CD4-positive, alpha-beta T cell treated with Interleukin-4 for 1 hour (primary cell): ENCODE results near the gene THBS2.
"Not testable (repeated sequence)": the region's sequence is repeated elsewhere in the genome, so short reads cannot be mapped to it uniquely, and the experiment has no call there.

Experiments used
- DNase-seq, 2 donors: peaks; one replicate each; pipeline ENCODE4 v3.0.0-alpha.2; 2020 to 2022

Gene THBS2

DNA sequence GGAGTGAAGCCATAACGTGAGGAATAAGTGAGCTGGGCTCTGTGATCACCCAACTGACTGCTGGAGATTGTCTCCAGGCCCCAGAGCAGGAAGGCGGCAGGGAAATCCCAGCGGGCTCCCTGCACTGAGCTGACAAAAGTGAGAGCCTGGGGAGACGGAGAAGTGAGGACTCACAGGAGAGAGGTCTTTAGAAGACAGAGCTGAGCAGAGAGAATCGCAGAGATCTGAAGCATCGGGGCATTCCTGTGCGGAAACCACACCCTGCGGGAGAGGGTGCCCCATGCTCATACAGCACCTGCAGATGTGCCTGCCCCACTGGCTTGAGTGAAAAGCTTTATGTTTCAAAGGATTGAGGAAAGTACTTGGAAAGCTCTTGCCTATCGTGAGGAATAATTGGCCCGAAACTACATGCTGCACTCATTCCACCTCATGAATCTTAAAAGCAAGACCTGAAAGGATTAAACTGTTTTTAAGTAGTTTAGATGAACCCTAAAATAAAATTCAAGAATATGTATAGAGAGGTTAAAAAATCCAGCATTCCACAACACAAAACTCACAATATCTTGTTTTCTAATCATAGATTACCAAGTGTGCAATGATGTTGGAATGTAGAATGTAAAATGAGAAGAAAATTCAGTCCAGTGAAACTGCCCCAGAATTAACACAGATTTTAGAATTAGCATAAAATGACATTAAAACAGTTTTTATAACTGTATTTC lies 17.7 kb upstream of the THBS2 start:
- no peak for DNase-seq

DNA sequence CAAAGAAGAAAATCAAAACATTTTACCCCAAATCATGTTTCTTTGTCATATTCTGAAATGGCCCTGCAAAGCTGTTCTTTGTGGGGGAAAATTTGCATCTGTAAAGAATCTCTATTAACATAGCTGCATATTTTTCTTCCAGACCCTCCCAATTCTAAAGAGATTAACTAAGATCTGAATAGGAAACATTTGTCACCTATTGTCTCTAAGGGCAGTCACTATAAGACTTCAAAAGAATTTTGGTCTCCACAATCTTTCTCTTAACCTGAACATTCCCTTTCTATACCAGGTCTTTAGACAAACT lies 16.4 kb upstream of the THBS2 start:
- DNase-seq: not testable (repeated sequence)

DNA sequence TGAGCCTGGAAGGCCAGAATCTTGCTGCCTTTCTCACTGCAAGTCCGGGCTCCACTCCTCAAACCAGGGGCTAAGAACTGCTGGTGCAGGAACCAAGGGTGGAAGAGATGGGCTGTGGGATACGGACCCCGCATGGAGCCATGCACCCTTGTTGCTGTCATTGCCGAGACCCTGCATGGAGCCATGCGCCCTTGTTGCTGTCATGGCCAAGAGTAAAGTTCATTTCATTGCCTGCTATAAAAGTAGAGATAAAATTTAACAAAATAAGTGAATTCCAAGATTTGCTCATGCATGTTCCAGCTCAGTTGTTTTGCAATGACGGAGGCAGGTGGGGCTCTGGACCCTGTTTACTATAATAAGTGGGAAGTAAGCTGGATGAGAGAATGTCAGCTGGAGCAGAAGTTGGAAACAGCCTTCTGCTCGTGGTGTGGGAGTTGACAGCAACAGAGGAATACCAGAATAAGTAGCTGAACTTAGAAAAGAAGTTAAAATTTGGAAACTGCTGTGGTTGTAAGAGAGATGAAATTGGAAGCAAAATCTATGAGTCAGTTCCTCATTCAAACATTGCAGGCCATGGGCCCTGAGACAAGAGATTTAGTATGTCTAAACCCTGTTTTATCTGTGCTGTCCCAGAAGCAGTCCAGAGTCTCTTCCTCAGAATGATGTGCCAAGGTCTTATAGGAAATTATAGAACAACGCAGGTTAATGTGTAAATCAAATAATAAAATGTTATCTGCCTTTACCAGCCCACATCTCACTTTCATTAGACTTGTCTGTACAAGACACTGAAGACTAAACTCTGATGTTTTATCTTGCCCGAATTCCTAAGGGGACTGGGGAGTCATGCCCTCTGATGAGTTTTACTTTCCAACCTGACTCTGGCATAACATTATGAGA lies 15.8 kb upstream of the THBS2 start:
- DNase-seq: no peak

DNA sequence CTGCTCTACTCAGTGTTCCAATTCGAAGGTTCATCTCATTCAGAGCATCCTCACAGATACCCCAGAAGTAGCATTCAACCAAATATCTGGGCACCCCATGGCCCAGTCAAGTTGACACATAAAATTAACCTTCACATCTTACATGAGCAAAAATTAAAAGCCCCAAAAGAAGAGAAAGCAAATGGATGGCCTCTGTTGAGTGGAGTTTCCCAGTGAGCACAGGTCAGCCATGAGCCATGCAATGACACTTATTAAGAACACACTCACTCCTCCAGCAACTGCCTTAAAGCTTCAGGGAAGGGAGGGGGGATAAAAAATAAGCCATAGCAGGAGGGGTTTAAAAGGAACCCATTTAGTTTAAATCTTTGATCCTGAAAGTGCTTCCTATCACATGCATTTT lies 14.6 kb upstream of the THBS2 start:
- DNase-seq: no peak

DNA sequence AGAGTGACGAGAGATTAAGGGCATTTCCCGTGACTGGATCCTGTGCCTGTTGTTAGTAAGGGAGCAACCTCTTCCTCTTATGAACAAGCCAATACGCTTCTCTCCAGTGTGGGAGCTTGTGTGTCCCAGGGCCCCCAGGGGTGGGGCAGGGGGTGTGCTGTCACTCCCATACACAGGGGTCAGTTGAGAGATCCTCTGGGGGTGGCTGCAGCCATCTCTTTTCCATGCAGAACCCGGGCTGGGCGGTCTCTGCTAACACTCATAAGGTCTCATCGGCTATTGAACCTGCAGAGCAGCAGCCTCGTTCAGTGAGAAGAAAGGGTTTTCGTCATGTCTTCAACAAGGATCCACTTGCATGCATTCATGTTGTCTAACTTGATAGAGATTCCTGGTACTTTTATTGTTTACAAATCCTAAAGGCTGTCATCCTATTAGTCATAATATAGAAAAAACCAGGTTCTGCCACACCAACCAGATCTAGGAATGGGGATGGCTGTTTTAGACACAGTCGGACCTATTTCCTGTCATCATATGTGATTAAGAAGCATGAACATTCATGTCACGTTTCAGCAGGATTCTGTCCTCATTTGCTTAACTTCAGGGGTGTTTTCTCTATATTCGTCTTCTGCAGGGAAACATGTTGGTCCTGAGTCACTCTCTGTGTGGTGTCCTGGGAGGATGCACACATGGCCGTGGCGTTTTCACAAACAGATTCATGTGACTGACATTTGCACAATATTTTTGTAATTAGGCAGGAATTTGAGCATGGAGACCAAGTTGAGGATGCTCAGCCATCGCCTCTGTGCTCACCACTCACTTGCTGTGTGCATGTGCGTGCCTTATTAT lies 13.3 kb upstream of the THBS2 start:
- no peak for DNase-seq

DNA sequence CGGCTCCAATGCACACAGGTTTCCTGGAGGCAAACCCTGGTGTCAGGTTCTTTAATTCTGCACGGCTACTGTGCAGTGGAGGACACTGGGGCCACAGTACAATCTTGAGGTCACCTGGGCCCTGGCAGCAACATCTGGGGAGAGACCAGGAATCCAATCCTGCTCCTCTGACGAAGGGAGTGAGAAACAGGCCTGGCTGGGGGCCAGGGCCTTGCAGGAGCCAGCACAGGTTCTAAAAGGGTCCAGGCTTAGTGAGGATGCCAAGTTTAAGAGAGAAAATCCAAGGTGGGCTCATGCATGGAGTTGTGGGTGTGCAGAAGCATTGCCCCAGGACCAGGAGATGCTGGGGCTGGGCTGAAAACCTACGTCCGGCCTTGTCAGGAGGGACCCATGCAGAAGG lies 12.6 kb upstream of the THBS2 start:
- DNase-seq: no peak

DNA sequence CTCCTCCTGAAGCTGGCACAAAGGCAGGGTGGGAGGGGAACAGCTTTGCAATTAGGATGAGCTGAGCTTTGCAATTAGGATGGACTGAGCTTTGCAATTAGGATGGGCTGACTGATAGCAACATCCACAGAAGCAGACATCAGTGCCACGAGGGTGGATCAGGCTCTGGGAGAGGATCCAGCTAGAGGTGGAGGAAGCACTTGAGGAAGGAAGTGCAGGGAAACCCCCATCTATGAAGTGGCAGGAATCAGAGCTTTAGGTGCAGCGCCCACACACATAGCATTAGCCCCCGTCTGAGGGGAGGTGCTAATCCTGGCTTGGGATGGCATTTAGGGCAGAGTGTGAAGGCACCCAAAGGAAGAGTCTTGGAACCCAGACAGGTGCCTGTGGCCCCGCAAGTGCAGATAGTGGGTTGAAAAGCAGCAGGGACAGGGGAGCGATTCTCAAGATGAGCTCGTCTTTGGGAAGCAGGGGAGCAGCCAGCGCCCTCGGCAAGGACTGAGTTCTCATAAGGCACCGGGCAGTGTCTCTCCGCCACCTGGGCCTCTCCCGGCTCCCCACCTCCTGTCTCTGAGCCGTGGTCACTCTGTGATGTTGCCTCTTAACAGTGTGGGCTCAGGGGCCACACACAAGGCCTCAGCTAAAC lies 12.0 kb upstream of the THBS2 start:
- no peak for DNase-seq

DNA sequence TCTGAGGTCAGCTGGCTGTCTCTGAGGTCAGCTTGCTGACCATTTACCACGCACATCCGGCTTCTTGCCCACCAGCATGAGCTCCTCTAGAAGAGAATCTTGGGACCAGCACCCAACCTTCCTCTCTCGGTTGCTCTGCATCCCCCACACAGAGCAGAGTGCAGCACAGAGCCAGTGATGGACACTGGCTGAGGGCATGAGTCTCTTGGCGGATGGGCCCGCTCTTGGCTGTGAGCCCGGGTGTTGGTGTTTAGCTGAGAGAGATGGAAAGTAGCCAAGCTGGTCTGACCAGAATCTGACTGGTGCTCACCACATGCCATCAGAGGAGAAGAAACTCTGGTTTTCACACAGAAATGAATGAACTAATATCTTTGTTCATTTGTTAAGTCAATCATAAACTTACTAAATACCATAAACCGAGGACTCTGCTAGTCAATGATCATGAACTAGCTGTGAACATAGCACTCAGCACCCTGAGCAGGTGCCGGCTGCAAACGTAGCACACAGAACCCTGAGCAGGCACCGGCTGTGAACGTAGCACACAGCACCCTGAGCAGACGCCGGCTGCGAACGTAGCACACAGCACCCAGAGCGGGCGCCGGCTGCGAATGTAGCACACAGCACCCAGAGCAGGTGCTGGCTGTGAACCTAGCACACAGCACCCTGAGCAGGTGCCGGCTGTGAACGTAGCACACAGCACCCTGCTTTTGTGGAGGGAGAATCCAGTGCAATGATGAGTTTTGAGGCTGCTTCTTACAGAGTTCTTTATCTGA lies 10.4 kb upstream of the THBS2 start:
- DNase-seq: no peak

DNA sequence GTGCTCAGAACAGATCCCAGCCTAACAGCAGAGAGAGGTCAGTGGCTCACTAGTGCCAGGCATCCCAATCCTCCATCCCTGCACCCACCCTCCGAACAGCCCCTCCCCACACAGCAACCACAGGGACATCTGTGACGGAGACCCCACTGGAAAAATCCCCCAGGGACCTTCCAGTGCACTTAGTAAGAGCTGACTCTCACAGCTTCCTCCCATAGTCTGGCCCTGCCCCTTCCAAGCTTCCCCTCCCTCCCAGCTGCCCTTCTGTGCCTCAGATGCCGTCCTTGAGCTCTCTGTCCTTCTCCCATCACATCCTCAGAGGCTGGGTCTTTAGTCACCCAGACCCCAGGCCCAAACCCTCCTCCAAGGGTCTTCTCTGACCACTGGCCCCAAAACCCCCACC lies 9.7 kb upstream of the THBS2 start:
- DNase-seq: no peak

DNA sequence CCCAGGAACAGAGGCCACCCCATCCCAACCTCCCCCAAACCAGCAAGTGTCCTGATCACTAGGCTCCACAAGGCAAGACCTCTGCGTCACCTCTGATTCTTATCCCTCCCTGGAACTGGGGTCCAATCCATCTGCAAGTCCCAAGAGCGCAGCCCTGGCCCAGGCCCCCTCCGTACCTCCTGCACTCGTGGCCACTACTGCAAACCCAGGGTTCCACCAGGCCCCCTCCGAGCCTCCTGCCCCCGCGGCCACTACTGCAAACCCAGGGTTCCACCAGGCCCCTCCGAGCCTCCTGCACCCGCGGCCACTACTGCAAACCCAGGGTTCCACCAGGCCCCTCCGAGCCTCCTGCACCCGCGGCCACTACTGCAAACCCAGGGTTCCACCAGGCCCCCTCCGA lies 9.0 kb upstream of the THBS2 start:
- DNase-seq: not testable (repeated sequence)

DNA sequence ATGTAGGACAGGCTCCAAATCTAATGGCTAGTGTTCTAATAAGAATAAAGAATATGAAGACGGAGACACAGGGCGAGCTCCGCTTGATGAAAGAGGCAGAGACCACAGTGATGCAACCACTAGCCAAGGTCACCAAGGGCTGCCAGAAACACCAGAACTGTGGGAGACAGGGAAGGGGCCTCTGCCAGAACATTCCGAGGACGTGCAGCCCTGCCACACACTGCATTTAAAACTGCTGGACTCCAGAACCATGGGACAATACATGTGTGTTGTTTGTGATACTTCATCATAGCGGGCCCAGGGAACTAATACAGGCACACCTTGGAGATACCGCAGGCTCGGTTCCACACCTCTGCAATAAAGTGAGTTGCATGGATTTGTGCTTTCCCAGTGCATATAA lies 2.9 kb upstream of the THBS2 start:
- DNase-seq: no peak

DNA sequence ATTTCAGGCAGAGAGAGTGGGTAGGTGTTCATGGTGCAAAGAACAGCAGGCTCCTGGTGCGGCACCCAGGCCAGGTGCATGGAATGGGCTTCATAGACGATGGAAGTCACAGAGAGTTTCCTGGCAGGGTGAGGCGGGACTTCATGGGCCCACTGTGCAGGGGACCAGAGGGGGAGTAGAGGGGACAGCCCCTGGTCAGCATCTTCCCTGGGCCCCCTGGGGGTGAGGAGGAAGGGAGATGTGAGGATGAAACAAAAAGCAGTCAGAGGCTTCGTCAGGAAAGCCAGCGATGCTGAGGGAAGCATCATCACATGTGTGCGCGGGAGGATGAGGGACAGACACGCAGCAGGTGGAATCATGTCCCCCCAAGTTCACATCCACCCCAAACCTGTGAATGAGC lies 2.4 kb upstream of the THBS2 start:
- DNase-seq: no peak

DNA sequence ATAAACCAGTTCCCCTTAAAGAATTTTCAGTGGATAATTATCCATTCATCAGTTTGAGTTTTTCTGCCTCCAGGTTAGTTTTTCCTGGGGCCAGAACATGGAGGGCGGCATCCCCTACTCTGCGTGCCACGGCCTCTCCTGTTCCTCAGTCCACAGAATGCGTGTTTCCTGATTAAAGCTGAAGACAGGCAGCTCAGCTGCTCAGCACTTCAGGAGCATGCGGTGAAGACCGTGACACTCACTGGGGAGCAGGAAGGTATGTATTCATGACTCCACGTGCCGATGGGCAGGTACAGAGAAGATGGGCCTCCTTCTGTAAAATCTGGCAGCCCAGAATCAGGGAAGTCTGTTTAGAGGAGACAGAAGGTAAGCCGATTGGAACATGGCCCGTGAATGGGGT lies 2.0 kb upstream of the THBS2 start:
- no peak for DNase-seq

DNA sequence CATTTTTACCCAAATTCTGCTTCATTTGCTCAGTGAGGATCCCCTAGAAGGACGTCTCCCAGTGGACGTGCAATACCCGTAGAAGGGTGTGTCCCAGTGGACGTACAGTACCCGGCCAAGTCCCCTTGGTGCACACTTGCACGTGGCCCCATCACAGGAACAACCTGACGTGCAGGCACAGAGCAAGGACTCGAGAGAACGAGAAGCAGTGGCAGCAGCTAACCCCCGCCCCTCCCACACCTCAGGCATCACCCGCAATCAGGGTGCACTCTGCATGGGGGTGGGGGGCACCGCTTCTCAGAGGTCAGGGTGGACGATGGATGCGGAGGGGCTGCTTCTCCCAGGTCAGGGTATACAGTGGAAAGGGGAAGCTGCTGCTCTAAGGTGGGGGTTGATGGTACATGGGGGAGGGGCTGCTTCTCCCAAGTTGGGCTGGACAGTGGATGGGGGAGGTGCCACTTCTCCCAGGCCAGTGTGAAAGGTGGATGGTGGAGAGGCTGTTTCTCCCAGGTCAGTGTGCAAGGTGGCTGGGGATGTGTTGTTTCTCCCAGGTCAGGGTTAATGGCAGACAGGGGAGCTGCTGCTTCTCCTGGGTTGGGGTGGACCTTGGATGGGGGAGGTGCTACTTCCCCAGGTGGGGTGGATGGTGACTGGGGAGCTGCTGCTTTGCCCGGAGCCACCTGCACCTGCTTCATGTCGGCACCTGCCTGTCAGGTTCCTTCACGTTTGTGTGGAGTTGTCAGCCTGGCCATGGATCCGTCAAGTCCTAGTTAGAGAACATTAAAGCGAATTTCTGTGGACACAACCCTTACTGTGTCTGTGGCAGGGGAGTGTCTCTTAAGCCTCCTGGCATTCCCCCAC lies 1.0 kb upstream of the THBS2 start:
- DNase-seq: no peak

DNA sequence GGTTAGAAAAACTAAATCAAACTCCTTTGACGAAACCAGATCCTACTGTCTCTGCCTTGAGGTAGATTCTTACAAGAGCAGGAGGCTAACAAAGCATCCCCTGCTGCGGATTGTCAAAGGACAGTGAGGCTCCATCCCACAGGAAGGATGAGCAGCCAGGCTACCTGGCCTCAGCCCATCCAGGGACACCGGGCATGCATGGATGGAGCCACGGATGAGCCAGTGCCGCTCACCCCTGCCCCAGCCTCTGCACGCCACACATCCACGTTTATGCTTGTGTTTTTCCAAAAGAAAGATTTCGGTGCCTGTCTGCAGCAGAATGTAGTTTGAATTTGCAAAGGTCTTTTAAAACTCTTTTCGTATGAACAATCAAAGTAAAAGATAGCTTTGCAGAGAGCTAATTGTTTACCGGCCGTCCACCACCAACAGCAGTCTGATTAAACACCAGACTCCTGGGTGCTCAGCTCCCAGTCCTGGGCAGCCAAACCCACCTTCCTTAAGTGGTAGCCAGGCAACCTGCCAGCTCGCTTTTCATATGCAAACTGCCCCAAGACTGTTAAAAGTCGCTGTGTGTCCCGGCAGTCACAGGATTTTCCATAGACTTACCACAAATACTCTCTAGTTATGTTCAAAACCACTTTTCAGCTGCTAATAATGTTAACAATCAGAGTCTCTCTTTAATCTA lies 999 bp downstream of the THBS2 start:
- no peak for DNase-seq

DNA sequence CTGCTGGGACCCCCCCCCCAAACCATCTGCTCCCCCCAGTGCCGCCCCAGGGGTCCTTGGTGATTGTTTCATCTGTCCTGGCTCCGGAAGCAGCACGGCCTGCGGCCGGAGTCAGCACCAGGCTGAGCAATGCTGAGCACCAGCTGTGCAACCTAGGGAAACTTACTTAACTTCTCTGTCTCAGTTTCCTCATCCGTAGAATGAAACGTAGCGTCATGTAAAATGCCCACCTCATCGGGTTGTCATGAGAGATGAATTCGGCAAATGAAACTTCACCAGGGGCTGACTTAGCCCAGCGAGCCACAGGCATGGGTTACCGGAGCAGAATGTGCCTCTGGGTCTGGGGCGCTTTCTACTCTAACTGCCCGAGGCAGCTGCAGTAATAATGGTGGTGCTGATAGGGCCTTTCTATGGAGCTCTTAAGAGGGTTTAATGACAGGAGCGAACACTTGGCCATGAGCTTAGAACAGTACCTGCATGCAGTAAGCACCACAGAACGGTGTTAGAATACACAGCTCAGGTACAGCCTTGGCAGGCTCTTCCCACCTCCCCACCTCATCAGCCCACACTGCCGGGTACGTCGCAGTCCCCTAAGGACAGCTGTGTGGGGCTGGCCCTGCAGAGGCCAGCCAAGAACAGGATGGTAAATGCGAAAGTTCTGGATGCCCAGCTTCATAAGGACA lies 1.7 kb downstream of the THBS2 start:
- DNase-seq: no peak

DNA sequence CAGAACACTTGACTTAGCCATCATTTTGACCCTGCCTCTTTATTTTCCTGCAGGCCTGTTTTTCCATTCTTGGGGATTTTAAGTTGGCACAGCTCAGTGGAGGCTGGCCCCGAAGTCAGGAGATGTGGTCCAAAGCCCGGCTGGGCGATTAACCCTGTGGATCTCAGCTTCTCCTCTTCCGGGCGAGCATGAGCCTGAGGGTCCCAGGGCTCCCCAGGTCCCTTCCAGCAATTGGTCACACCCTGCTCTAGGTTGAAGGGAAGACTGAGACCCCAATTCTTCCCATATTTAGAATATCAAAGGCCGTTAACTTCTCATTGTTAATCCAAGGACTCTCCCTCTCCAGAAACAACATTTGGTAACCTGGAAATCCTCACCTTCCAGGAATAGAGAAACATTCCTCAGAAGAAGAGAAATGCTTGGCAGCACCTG lies 2.3 kb downstream of the THBS2 start:
- DNase-seq: no peak

DNA sequence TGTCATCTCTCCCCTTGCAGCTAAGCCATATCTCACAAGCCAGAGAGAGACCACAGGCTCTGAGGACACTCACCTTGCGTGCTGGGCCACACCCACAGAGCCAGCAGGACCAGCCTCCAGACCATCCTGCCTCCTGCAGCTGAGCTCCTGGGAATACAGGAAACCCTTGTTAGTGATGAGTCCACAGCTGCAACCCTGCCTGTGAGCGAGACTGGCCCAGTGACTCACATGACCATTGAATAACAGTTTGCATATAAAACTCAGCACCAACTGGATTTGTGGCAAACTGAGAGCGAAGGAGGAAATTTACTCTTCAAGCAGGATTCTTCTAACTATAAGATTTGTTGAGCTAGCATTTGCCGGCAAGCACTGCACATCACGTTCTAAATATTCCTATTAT lies 3.0 kb downstream of the THBS2 start:
- no peak for DNase-seq

DNA sequence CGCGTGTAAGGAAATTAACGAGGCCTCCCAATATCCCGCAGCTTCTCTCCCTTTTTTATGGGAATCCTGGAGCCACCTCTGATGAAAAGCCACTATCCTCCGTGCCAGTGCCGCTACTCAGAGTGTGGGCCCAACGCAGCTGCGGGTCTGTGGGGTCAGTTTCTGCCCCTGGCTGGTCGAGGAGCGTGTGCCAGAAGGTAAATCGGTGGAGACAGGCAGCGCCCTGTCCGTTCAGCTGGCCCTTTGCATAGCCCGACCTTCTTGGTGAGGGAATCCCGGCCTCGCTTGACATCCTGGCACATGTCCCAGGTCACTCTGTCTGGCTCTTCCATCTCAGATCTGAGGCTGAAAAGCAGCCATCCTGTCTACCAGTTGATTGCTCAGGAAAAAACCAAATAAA lies 4.6 kb downstream of the THBS2 start:
- DNase-seq: no peak

DNA sequence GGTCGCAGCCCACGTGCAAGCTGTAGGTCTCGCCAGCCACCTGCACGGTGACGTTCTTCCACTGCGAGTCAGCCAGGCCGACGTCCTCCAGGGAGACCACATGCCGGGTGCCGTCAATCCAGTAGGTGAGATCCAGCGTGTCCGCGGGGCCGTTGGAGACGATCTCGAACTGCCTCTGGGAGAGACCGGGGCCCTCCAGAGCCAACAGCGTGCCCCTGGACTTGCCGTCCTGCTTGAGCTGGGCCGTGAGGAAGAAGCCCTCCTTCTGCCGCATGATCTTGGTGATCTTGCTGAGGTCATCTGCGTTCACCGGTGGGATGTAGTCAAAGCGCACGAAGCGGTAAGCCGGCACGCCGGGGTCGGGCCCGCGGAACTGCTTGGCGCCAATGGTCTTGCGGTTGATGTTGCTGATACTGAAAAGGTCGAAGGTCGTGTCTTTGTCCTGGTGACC lies 5.1 kb downstream of the THBS2 start:
- no peak for DNase-seq
